GM19328 (cell line): ENCODE results near the gene JARID2.

ENCODE experiments used
- ATAC-seq: cut with Tn5 transposase; IDR thresholded peaks from one replicate; pipeline ENCODE4 v1.9.1; 2021; ENCODE audit warnings: mild to moderate bottlenecking, moderate library complexity; ENCODE audit not compliant: unreplicated experiment

JARID2 gene

DNA sequence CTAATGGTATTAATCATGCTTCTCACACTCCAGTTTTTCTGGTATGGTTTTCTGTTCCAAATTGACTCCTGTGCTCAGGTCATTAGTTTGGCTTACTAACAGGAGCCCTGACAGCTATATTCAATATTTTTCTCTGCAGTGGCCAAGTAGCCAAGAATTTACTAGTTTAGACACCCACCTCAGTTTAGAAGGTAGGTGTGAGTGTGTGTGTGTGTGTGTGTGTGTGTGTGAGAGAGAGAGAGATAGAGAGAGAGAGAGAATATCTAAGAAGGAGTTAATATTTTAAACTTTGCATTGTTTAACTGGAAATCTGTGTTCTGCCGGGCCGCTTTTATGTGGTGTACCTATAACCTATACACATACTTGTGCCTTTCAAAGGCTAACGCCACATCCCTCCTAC lies 18.5 kb downstream of the JARID2 start:
- ATAC-seq: no peak

DNA sequence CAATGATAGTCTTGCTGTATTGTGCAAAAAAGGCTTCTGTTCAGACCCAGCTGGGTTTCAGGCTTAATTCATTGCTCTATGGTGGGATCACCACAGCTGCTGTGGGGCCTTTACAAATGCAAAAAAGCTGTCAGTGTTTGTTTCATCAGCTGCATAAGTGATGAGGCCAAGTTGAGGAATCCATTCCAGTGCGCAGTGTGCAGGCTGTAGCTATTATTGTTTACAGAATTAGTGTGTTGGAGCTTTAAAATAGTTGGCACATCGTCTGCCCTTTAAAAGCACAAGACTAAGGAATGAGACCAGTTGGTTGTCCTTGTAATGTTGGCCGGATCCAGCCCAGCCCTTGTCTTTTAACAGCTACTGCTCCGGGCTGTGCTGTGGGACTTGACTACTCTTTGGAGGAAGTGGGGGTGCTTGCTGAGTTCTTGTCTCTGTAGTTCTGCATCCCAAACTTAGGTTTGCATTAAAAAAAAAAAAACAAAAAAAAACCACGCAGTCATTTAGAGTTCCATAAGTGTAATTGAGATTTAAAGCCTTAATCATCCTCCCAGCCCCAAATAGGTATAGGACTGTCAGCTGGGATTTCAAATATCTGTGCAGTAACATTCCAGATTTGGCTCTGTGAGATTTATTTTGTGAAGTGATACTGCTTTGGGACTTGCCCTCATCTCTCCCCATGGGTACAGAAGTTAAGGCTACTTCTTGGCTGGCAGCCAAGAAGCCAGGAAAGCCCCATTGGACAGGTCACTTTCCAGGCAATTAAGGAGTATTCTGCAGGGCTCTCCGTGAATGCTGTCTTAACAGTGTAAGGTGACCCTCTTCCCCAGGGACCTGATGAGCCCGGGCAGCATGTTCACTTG lies 19.3 kb downstream of the JARID2 start:
- no peak for ATAC-seq

DNA sequence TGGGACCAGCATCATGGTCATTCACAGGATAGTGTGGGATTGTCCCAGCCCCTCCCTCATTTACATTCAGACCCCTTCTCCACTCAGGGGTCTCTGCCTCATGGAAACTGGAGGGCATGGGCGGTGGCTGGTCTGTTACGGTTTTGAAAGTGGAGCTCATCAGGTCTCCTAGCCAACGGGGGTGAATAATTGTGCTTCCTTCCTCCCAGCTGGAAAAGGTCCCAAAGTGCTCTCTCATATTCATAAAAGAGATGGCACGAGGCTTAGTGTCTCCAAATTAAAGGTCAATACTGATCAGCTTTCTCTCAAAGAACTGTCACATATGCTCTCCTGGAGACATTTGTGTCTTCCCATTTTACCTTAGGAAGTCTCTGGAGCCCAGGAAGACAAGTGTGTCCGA lies 19.9 kb downstream of the JARID2 start:
- no peak for ATAC-seq

DNA sequence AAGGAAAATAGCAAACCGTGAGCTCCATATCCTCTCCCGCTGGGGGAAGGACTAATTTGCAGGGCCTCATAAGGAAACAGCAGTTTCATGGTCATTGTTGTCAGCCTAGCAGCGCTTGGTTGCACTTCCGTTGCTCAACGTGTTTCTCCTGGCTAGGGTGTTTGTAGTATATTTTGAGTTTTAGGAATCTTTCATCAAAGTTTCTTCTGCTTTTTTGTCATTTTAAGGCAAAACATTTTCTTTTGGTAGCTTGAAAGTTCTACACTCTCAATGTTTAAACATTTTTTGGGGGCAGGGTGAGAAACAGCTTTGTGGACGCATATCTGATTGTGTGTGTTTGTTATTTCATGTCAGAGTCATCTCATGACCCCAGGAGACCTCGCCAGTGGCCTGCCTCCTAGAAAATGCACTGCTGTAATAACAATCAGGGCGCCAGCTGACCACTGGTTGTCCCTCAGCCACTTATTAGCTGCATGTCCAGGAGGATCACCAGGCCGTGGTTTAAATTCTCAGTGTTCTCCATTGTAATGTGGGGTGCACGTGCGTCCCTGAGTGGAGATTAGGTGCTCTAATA lies 20.6 kb downstream of the JARID2 start:
- ATAC-seq: no peak

DNA sequence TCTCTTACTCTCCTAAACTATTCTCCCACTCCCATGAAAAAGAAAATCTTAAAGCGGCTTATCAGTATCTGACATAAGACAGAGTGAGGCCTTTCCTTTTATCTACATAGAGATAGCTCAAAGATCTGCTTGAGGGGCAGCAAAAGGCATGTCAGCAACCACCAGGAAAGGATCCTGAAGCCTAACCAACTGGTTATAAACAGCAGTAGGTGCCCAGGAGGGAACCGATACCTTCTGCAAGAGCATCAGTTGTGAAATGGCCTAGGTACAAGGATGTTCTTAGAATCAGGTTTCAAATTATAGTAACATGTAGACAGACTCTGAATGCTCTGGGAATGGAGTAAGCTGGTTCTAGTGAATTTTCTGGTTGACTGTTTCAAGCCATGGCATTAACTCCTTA lies 21.4 kb downstream of the JARID2 start:
- ATAC-seq: no peak

DNA sequence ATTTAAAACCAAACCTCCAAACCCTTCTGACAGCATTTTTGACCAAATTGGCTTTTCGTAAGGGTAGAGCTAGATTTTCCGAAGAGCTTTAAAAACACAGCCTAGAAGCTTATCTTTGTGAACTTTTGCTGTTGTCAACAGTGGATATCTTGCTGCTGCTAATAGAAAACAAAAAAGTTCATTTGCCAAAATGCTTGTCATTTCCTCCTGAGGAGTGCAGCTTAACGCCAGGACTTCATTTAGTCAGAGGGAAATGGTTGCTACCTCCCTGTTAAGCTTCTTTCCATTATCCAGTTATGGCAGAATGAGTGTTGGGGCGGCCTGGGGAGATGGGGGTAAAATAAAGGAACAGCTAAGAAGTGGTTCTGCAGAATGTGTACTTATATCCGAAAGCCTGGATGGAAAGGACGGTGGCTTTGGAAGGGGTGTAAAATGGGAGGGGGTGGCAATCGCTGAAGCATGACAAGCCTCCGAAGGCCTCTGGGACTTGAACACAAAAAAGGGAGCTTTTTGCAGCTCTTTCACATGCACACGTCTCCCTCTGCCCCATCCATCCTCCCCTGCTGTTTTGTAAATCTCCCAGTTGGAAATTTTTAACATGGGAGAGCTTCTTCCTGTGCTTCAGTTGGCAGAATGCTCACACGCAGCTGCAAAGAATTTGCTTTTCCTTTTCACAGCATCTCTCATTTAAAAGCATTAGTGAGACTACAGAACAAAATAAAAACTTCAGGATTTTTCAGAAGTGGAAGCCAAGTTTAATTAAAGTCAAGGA lies 22.5 kb downstream of the JARID2 start:
- no peak for ATAC-seq

DNA sequence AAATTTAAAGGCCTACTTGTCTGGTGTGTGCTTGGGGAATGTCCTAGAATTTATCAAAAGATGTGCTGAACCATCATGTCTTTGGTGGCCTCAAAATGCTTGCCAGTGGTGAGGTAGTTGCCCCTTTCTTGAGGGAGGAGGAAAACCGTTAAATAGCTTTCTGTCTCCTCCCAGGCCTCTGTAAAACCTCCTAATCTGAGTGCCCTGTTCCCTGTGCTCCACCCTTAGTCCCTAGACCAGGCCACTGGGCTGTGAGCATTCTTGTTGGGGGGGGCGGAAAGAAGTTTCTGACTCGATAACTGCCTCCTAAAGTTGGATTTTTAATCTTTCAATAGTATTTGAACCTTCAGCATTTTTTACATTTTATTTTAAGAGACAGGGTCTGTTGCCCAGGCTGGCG lies 23.1 kb downstream of the JARID2 start:
- ATAC-seq: no peak

DNA sequence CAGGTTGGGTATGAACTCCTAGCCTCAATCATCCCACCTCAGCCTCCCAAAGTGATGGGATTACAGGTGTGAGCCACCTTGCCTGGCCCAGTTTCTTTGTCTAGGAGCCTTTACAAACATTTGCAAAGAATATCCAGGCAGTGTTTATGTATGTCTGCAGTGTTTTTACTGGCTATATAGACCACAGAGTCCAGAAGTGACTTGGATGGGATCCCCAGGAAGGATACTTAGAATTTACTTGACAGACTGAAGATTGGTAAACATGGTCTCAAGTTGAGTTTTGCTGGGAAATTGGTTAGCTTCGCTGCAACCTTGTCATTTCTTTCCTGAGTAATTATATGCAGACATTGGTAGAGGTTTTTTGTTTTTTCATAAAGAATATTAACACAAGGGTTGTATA lies 23.8 kb downstream of the JARID2 start:
- no peak for ATAC-seq

DNA sequence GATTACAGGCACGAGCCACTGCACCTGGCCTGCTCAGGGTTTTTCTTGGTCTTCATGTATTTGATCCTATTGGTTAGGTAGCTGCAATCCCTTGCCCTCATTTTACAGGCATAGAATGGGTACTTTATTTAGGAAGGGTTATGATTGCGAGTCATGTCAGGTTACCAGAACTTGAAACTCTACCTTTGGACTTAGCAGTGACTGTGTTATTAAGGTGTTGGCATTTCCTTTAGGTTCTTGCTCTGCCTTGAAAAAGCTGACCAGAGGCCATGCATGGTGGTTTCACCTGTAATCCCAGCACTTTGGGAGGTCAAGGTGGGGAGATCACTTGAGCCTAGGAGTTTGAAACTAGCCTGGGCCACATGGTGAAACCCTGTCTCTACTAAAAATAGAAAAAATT lies 24.5 kb downstream of the JARID2 start:
- ATAC-seq: no peak

DNA sequence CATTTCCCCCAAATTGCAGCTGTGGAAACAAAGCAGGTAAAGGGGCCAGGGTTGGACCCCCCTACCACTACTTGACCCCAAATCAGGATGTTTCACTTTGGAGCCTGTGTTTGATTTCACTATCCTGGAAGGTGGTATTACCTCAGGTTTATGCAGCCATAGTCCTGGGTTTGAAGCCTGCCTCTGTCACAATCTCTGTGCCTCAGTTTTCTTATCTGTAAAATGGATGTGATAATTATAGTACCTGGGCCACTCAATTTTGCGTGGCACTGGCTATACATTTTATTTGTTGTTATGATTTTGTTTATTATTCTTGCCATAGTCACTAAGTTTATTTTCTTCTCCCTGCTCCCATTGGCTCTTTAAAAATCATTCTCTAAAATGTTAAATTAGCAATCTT lies 26.7 kb downstream of the JARID2 start:
- ATAC-seq: no peak

DNA sequence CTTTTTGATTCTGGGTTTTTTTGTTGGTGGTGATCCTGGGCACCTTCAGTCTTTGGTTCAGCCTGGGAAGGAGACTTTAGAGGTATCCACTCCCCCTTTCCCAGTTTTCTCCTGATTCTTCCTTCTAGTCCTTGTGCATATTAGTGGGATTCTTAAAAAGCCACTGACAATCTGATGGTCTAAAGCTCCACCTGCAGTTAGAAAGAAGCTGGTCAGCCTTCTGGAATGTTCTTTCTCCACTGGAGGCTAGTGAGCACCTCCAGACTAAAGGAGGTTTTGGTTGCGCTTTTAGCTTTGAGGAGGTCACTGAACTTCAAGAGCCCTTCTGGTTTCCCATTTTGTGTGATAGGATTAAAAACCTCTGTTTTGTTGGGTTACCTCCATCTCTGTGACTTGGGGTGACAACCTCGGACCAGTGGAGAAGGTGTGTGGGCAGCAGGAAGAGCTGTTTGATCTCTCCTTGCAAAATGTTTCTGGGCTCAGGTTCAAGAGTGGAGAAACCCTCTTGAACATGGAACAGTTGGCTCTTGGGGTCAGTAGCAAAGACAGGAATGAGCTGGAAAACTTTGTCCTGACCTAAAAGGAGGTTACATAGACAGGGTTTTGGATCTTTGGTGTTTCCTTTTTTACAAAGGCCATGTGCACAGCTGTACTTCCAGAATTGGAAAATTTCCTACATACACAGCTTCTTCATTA lies 29.0 kb downstream of the JARID2 start:
- no peak for ATAC-seq

DNA sequence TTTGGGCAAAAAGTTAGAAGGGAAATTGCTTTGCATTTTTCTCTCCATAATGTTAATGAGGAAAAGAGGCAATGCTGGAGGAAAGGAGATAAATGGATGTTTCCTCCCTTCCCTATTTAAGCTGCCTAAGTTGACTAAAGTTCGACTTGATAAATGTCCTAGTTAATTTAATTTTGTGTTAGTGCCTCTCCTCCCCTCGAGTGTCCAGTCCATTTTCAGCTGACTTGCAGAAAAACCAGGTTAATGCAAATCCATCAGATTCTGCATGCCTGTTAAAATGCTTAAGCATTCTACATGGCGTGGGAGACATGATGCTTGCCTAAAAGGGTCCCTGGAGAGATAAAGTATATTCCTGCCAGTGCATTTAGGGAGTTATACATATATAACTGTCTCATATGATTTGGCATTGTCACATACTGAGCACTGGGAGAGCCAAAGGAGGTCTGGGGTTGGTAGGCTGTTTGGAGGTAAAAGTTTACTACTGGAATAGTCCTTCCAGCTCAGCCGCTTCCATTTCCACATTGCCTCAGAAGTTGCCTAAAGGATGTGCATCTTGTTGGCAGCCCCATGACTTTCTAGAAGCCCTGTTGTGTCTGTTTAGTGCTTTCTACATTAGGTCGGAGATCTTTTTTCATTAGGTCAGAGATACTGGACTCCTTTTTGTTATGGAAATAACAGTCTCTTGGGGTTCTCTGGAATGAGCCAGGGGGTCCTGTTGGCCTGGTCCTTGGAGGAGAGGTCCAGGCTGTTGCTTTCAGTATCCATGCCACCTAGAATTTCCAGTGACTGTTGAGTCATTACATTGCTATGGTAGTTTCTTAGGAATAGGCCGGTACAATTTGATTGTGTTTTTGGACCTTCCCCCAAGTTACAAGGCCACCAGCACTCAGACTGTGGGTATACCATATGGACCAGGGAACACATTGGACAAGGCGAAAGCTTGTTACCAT lies 30.4 kb downstream of the JARID2 start:
- ATAC-seq: no peak

DNA sequence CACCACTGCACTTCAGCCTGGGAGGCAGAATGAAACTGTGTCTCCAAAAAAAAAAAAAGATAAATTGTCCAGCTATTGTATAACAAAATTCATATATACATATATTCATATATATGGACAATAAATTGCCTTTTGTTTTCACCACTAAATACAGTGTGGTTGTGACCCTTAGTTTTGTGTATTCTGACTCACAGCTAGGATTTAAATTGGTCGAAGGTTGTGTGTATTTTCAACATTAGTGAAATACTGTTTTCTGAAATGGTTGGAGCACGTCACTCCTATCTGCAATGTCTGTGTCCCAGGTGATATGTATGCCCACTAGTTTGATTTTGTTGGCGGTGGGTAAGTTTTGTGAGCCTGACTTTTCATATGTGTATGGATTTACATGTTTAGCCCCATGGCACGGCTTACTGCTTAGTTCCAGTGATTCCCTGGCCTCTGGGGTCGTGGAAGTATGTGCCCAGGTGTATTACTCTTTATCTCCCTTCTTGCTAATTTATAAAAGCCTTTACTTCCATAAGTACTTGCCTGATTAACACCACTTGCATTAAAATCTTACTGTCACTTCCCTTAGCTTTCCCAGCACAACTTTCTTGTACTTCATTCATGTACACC lies 33.3 kb downstream of the JARID2 start:
- ATAC-seq: no peak

DNA sequence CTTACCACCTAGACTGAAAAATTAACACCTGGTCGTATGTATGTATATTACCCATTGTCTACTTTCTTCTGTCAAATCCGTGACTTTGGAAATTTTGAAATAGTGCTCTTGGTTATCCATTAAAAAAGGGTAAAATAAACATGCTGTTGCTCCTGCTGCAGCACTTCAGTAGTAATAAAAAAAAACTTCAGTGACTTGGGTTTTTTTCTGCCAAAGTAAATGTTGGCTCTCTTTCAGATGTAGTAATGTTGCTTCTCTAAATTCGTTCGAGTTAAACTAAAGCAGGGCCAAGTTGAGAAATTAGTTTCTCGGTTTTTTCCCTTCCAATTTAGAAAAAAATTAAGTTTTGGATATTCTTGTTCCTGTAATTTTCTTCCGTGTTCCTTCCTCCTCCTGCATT lies 34.2 kb downstream of the JARID2 start:
- ATAC-seq: no peak

DNA sequence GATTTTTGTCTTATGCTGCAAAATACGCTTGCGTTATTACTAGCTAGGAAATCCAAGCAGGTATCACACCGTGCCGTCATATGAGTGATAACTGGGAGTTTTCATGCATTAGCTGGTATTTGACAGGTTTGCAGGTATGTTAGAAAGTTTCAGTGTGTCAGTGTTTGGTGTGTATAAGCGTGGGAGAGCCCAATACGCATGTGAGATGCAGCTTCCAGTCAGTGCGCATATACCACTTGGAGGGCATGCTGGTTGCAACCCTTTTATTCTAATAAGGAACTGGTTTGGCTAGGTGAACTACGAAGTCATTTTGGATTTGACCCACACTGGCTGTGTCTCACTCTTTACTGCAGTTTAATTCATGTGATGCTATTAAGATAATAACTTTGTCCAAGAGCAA lies 35.1 kb downstream of the JARID2 start:
- ATAC-seq: no peak

DNA sequence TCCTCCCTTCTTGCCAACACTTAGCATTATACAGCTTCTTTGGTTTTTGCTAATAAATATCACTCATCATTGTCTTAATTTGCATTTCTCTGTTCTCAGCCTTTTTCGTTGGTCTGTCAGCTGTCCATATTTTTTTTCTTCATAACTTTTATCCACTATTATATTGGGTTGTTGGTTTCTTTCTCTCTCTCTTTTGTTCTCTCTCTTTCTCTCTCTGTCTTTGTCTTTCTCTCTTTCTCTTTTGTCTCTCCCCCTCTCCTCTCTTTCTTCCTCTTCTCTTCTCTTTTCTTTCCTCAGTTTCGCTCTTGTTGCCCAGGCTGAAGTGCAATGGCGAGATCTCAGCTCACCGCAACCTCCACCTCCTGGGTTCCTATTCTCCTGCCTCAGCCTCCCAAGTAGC lies 36.5 kb downstream of the JARID2 start:
- ATAC-seq: no peak

DNA sequence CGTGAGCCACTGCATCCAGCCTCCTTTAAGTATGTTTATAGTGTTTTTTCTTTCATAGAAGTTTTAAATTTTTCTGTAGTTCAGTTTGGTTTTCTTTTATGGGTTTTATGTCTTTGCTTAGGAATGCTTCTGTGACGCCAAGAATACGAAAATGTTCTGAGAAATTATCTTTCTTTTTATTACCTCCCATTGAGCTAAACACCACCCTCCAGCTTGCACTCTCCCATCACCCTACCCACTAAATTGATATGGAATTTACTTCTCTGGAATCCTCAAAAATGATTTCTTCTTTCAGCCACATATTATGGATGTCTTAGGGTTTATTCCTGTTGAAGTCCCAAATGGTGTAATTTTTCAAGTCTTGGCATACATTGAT lies 38.1 kb downstream of the JARID2 start:
- ATAC-seq: no peak

DNA sequence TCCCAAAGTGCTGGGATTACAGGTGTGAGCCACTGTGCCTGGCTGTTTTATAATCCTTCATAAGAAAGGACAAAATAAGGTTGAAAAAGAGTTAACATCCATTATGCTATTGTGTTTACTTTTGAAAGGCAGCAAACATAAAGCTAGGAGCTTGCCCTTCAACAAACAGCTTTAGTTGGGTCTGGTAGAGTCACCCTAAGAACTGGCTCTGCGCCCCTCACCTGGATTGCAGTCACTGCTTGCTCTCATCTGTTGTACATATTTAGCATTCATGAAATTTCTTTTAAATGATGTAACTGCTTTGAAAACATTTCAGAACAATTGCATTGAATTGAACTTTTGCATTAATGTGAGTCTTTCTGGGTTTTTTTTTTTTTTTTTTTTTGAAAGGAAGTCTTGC lies 38.9 kb downstream of the JARID2 start:
- ATAC-seq: no peak

DNA sequence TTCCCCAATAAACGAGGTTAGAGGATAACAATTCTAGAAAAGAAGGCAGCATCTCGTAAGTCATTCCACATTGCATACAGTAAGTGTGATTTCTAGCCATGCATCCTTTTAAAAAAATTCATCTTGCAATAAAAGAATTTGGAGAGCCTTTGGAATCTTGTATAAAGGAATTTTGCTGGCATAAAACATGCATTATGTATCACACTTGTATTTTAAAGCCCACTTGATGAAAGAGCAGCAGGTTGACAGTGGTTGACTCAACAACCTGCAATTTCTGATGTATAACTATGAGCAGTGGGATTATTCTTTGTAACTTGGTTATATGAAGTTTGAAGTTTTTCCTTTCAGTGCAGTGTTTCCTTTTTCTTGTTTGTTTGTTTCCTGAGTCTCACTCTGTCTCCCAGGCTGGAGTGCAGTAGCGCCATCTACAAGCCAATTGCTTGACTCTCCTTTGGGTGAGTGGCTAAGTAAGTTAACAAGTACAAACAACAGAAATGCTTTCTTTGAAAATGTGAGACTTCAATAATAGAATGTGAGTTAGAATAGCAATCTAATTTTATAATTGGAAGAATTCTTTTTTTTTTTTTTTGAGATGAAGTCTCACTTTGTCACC lies 39.9 kb downstream of the JARID2 start:
- no peak for ATAC-seq
